Astrocyte of the cerebellum (primary cell): Measurements from ENCODE around the gene ESR2.
A peak's percentile ranks its signal among the peaks of the same experiment; 100 is the strongest.

ENCODE experiments used
- DNase-seq: peaks from one replicate; pipeline ENCODE4 v3.0.0-alpha.2; 2011; ENCODE audit warnings: low read depth
- H3K4me3 ChIP-seq: 2 replicates; pipeline ENCODE4 v1.5.1; 2011; ENCODE audit warnings: mild to moderate bottlenecking, low read depth, low read length, moderate library complexity
- in situ Hi-C: cut with HindIII; loops from 2 replicates; pipeline ENCODE4 v1.10.0; 2017; ENCODE audit warnings: low sequenced_read_pairs
- TF ChIP-seq, protein P1 (sequence below): IDR thresholded peaks from 2 replicates; pipeline ENCODE4 v1.5.1; 2012; ENCODE audit warnings: low read length, low read depth, moderate library complexity, mild to moderate bottlenecking; ENCODE audit errors: missing control alignments

ESR2 gene

DNA sequence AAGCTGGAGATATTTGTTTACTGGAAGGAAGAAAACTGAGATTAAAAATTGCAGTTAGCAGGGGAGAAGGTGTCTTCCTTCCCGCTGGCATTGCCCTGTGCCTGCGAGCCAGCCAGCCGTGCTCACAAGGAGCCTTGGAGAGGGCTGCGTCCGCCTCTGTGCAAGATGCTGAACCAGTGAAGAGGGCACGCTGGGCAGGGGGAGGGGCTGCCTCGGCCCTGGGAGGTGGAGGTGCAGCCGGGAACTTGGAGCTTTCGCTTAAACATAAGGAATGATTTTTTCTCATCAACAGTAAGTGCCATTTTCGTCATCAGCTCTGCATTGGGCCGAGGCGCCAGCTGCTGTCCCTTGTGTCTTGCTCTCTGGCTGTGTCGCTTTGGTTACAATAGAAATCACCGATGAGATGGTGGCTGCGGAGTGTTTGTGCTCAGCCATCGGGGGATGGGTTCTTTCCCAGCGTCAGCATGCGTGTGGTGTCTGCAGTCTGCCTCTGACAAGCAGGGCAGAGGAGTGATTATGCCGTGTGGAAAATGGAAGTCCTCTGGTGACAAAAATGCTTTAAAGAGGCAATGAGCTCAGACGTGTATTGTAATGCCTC lies 97.3 kb downstream of the ESR2 start:
- TF ChIP-seq, protein P1, sequence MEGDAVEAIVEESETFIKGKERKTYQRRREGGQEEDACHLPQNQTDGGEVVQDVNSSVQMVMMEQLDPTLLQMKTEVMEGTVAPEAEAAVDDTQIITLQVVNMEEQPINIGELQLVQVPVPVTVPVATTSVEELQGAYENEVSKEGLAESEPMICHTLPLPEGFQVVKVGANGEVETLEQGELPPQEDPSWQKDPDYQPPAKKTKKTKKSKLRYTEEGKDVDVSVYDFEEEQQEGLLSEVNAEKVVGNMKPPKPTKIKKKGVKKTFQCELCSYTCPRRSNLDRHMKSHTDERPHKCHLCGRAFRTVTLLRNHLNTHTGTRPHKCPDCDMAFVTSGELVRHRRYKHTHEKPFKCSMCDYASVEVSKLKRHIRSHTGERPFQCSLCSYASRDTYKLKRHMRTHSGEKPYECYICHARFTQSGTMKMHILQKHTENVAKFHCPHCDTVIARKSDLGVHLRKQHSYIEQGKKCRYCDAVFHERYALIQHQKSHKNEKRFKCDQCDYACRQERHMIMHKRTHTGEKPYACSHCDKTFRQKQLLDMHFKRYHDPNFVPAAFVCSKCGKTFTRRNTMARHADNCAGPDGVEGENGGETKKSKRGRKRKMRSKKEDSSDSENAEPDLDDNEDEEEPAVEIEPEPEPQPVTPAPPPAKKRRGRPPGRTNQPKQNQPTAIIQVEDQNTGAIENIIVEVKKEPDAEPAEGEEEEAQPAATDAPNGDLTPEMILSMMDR: no peak
- in situ Hi-C loops: no loop called here
- no peak for DNase-seq
- H3K4me3 ChIP-seq: peak overlapping the region; percentile 39

DNA sequence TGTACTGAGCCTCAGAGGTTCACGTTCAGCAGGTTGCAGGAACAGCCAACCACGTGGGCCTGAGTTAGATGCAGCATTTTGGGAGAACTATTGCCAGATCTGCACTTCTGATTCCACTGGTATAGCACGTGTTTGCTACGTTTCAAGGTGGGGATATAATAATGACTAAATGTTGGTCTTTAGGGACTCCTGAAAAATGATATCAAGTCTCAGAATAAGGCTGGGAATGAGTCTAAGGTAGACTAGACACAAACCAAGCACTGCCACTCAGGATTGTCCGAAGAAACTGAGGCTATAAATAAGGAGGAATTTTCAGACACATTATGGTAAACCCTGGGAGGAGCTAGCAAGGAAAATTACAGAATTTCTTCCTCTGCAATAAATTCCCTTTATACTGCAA lies 98.1 kb downstream of the ESR2 start:
- in situ Hi-C loops: no loop called here
- TF ChIP-seq, protein P1: no peak
- no peak for DNase-seq
- no peak overlapping the region for H3K4me3 ChIP-seq

DNA sequence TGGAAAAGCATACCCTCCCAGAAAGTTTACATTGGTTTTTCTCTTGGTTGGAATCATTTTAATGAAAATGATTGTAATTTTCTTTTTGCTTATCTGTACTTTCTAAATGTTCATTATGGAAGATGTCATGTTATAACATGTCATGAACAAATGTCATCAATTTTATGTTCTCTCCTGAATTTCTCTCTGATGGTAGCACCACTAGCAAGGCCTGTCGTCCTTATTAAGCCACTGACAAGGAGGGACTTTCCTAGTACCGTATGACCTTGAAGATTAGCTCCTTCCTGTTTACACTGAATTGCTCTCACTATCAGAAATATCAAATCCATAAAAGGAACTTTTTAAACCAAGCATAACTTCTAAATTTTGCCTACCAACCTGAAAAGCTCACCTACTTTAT lies 99.0 kb downstream of the ESR2 start:
- TF ChIP-seq, protein P1: no peak
- DNase-seq: no peak
- in situ Hi-C loops: no loop called here
- H3K4me3 ChIP-seq: no peak overlapping the region

DNA sequence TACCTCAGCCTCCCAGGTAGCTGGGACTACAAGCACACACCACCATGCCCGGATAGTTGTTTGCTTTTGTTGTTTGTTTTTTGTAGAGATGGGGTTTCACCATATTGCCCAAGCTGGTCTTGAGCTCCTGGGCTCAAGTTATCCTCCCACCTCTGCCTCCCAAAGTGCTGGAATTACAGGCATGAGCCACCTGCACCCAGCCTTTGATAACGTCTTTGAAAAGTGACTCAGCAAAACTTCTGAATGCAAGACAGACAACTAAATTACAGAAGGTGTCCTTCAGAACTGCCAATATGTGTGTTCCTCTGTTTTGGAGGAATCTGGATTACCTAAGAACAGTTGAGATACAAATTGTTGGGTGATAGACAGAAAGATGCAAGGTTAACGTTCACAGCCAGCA lies 99.8 kb downstream of the ESR2 start:
- no peak for DNase-seq
- TF ChIP-seq, protein P1: no peak
- in situ Hi-C loops: no loop called here
- no peak overlapping the region for H3K4me3 ChIP-seq

DNA sequence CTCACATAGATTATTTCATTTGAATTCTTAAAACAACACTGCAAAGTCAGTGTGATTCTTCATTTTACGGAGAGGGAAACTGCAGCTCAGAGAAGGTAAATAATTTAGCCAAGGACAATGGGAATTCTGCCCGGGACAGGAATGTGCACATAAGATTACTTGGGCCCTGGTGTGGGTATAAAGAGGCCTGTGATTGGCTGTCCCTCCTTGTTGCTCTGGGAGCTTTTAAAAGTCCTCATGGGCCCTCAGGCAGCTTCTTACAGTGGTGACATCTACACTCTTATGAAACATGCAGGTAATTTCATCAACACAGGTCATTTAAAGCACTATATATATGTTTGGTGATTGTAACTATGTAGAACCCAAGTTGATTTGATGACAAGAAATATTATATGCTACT lies 100.3 kb downstream of the ESR2 start:
- H3K4me3 ChIP-seq: no peak overlapping the region
- in situ Hi-C loops: no loop called here
- TF ChIP-seq, protein P1: no peak
- no peak for DNase-seq

DNA sequence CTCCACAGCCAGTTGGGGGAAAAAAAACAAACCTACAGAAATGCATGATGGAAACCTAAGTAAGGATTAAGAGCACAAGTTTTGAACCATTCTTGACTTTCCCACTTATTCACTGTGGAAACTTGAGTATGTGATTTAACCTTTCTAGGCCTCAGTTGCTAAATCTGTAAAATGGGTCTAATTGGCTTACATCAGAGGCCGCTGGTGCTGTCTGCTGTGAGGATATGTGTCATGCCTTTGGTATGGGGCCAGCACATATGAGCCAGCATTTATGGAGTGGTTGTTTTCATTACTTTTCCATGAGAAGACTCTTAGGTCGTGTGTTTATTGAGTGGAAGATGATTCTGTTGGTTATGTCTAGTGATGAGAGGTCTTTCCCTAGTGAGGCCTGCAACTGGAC lies 102.4 kb downstream of the ESR2 start:
- H3K4me3 ChIP-seq: no peak overlapping the region
- peak; percentile 42 for DNase-seq
- in situ Hi-C loops: no loop called here
- TF ChIP-seq, protein P1: no peak
